SU-DHL-6 (cell line): ENCODE measurements around the gene RFWD3.

ENCODE experiments used
- EZH2phosphoT487 ChIP-seq: fragments of 200-600 bp; sonication (generic), shearing (Covaris generic); conservative IDR thresholded peaks from 2 replicates; pipeline ENCODE4 v1.6.1; 2018; ENCODE audit warnings: mild to moderate bottlenecking, antibody characterized with exemption, low read length, moderate library complexity, mixed read lengths
- TF ChIP-seq, protein P1 (sequence below): fragments of 200-600 bp; sonication (generic); IDR thresholded peaks from one replicate; pipeline ENCODE4 v1.5.1; 2017; ENCODE audit warnings: antibody characterized with exemption, mild to moderate bottlenecking, low read length, moderate library complexity; ENCODE audit not compliant: insufficient read depth, poor library complexity, severe bottlenecking

DNA sequence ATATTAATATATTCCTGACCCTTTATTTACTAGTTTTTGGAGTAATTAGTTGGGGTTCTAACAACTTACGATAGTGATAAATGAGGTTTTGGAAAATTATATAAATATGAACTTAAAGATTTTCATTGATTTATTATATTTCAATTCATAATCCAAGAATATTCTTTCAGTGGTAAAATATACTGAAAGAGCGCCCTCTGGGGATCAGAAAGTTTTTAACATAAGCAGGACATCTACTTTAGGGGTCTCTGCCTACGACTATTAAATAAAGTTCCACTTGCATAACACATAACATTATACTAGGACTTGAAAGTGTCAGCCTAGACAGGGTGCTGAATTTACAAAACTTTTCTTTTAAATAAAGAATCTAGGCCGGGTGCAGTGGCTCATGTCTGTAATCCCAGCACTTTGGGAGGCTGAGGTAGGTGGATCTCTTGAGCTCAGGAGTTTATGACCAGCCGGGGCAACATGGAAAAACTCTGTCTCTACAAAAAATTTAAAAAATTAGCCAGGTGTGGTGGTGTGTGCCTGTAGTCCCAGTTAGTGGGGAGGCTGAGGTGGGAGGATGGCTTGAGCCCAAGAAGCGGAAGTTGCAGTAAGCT lies 15.6 kb downstream of the RFWD3 start:
- TF ChIP-seq, protein P1, sequence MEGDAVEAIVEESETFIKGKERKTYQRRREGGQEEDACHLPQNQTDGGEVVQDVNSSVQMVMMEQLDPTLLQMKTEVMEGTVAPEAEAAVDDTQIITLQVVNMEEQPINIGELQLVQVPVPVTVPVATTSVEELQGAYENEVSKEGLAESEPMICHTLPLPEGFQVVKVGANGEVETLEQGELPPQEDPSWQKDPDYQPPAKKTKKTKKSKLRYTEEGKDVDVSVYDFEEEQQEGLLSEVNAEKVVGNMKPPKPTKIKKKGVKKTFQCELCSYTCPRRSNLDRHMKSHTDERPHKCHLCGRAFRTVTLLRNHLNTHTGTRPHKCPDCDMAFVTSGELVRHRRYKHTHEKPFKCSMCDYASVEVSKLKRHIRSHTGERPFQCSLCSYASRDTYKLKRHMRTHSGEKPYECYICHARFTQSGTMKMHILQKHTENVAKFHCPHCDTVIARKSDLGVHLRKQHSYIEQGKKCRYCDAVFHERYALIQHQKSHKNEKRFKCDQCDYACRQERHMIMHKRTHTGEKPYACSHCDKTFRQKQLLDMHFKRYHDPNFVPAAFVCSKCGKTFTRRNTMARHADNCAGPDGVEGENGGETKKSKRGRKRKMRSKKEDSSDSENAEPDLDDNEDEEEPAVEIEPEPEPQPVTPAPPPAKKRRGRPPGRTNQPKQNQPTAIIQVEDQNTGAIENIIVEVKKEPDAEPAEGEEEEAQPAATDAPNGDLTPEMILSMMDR, result peak; percentile 55
- TF ChIP-seq EZH2phosphoT487, result no peak
